Heart left ventricle (tissue), 16 donors: ENCODE results near the gene SRGAP3. TPM values are rescaled to one million over a fixed set of nuclear protein-coding genes. Genes with fewer than 3 reads are reported as not detected.

Experiments
- ATAC-seq, 4 donors: fragments of 200-7000 bp; cut with Tn5 transposase; one replicate each; pipeline ENCODE4 v1.9.1; 2020 to 2022; ENCODE audit warnings: moderate library complexity in 4 of 4, mild to moderate bottlenecking in 3 of 4, moderate number of reproducible peaks in 1 of 4
- DNase-seq, 5 donors: peaks; one replicate each; pipeline ENCODE4 v3.0.0-alpha.2; 2020
- H3K27ac ChIP-seq, 12 donors: fragments of 200-600 bp; sonication (generic) in 4 of 12; one replicate each; pipeline versions ENCODE4 v1.5.0 to v1.8.0; 2016 to 2022; ENCODE audit warnings: mild to moderate bottlenecking in 2 of 12
- H3K27me3 ChIP-seq, 9 donors: fragments of 200-600 bp; sonication (generic) in 2 of 9; one replicate each; pipeline versions ENCODE4 v1.5.1 to v1.8.0; 2016 to 2022; ENCODE audit warnings: mild to moderate bottlenecking in 3 of 9
- H3K36me3 ChIP-seq, 9 donors: fragments of 200-600 bp; sonication (generic) in 2 of 9; one replicate each; pipeline versions ENCODE4 v1.5.0 to v1.8.0; 2018 to 2022; ENCODE audit warnings: mild to moderate bottlenecking in 2 of 9
- H3K4me1 ChIP-seq, 12 donors: fragments of 200-600 bp; sonication (generic) in 4 of 12; one replicate each; pipeline versions ENCODE4 v1.5.0 to v1.8.0; 2016 to 2022; ENCODE audit warnings: mild to moderate bottlenecking in 3 of 12
- H3K4me3 ChIP-seq, 12 donors: fragments of 200-600 bp; sonication (generic) in 4 of 12; one replicate each; pipeline versions ENCODE4 v1.5.0 to v1.8.0; 2017 to 2022; ENCODE audit warnings: mild to moderate bottlenecking in 9 of 12, moderate library complexity in 4 of 12
- H3K9me3 ChIP-seq, 12 donors: fragments of 200-600 bp; sonication (generic) in 4 of 12; one replicate each; pipeline versions ENCODE4 v1.5.0 to v1.8.0; 2016 to 2022; ENCODE audit warnings: mild to moderate bottlenecking in 1 of 12
- CTCF ChIP-seq, 12 donors: fragments of 200-600 bp; sonication (generic) in 4 of 12; IDR thresholded peaks; one replicate each; pipeline versions ENCODE4 v1.5.0 to v1.8.0; 2018 to 2022; ENCODE audit warnings: antibody characterized with exemption in 12 of 12, mild to moderate bottlenecking in 5 of 12
- POLR2A ChIP-seq, 2 donors: fragments of 450-650 bp; IDR thresholded peaks; one replicate each; pipeline ENCODE4 v1.6.1; 2017; ENCODE audit warnings: antibody characterized with exemption in 2 of 2, mild to moderate bottlenecking in 2 of 2, moderate library complexity in 2 of 2
- WGBS, 4 donors: extraction: QIAGEN DNeasy Blood & Tissue Kit in 2 of 4; methylation state at CpG; one replicate each; pipeline versions ENCODE4 v1.1.5 to v1.1.7; 2013 to 2018; 5-methylcytosine and 5-hydroxymethylcytosine counted together
- intact Hi-C, 10 donors: fragments of 100-400 bp; cut with DNase I; formaldehyde crosslinking; loops; one replicate each; pipeline versions ENCODE4 v1.11.1 to v1.14.2; 2022
- polyA plus RNA-seq, 2 donors: library from polyadenylated mRNA; stranded (reverse); fragments of 200-250 nt; gene quantifications; one replicate each; pipeline ENCODE4 v1.2.3, GENCODE V29; 2013
- total RNA-seq, 9 donors: library from RNA; depleted of rRNA in 2 of 9; stranded (reverse); fragments of >200 nt in 2 of 9; fragmentation: NEBNext Ultra II Directional in 3 of 9; extraction: Animal tissue kit (Norgen Biotek cat#: 25700) in 3 of 9; gene quantifications; one replicate each; pipeline versions ENCODE4 v1.1.0 to v1.2.4, GENCODE V29; 2016 to 2023
- donor health status: ischemic (EF 13 %, LVEDD 7.1; RV severe dilation, severe dysfunction).
- donor health status: healthy with polysubstance abuse.
- donor health status: DM: no; HTN: yes; CAD: no.
- donor health status: DM: no; HTN: no; CAD: no.
- donor health status: ischemic (EF 25% LVEDD 6.9; RV normal size, moderate dysfunction).
- donor health status: ischemic (EF 25% LVEDD 5.7; RV mildly dilated, moderate dysfunction).
- donor health status: healthy.
- donor health status: DM: yes; HTN: yes; CAD: no.
- donor health status: ischemic (EF 35%, LVEDD 5.7; RV mildly dilated, moderate dysfunction).
- donor health status: nonischemic (EF 11% LVEDD 7.7; RV severe dilation, severe dysfunction).
- donor health status: DM: yes; HTN: yes; CAD: no.
- donor health status: PGD.
- donor health status: ischemic (EF 29% LVEDD 5.4; RV normal size, mild dysfunction).
- donor health status: nonischemic (EF 23%, LVEDD 6.1; RV moderate dilation, normal function).

SRGAP3 gene
- total and polyA plus RNA-seq, 11 donors = 1.4 to 16.8 (median 9.0) TPM

GRCh38 chr3:9184461-9184835 is 65.0 kb downstream of the SRGAP3 start:
- peaks cover 0 to 18% (median 2%) of the 10 kb centered on the region in 12 donors for H3K4me1 ChIP-seq
- no peaks in the 10 kb centered on the region for H3K27me3 ChIP-seq
- no peak overlapping the region for H3K4me3 ChIP-seq
- no peak overlapping the region for H3K27ac ChIP-seq
- 35 to 74% (median 44%) methylated on average over 4 of the region's 4 CpGs for WGBS, 4 donors
- intact Hi-C loops = no loop called here
- no peaks in the 10 kb centered on the region for H3K36me3 ChIP-seq
- ATAC-seq (peak in 2 of 4 donors; percentile 23 to 48), DNase-seq (no peak)
- TF ChIP-seq POLR2A (IDR thresholded peaks at IDR 0.05) (no peak), CTCF (IDR thresholded peaks at IDR 0.05) (no peak)
- no peaks in the 10 kb centered on the region for H3K9me3 ChIP-seq

GRCh38 chr3:9183811-9184460 is 65.5 kb downstream of the SRGAP3 start:
- 40 to 54% (median 50%) methylated on average over 10 of the region's 10 CpGs for WGBS, 4 donors
- intact Hi-C loops = no loop called here
- Histone ChIP-seq H3K9me3 (no peaks in the 10 kb centered on the region), H3K4me1 (peaks cover 0 to 18% (median 2%) of the 10 kb centered on the region in 12 donors), H3K27me3 (no peaks in the 10 kb centered on the region), H3K27ac (no peak overlapping the region), H3K4me3 (no peak overlapping the region), H3K36me3 (no peaks in the 10 kb centered on the region)
- TF ChIP-seq POLR2A (IDR thresholded peaks at IDR 0.05) = no peak
- TF ChIP-seq CTCF (IDR thresholded peaks at IDR 0.05) = no peak
- ATAC-seq = peak in 2 of 4 donors; percentile 21
- DNase-seq = no peak

GRCh38 chr3:9183011-9183410 is 66.4 kb downstream of the SRGAP3 start:
- intact Hi-C loops = no loop called here
- ATAC-seq = peak; percentile 68 to 84 (median 76)
- Histone ChIP-seq H3K36me3 (no peaks in the 10 kb centered on the region), H3K4me3 (no peak overlapping the region), H3K4me1 (peaks cover 0 to 18% (median 2%) of the 10 kb centered on the region in 12 donors), H3K27me3 (no peaks in the 10 kb centered on the region), H3K9me3 (no peaks in the 10 kb centered on the region), H3K27ac (no peak overlapping the region)
- peak in 1 of 5 donors; percentile 50 for DNase-seq
- TF ChIP-seq POLR2A (IDR thresholded peaks at IDR 0.05) (no peak), CTCF (IDR thresholded peaks at IDR 0.05) (no peak)
- 38 to 54% (median 44%) methylated on average over 3 of the region's 3 CpGs for WGBS, 4 donors

GRCh38 chr3:9180764-9181117 is 68.7 kb downstream of the SRGAP3 start:
- no peaks in the 10 kb centered on the region for H3K9me3 ChIP-seq
- no peaks in the 10 kb centered on the region for H3K36me3 ChIP-seq
- peak overlapping the region in 1 of 12 donors; percentile 57 for H3K27ac ChIP-seq
- peaks cover 0 to 18% (median 2%) of the 10 kb centered on the region in 12 donors for H3K4me1 ChIP-seq
- DNase-seq (no peak), ATAC-seq (no peak)
- TF ChIP-seq CTCF (IDR thresholded peaks at IDR 0.05) (no peak), POLR2A (IDR thresholded peaks at IDR 0.05) (no peak)
- peak overlapping the region in 1 of 12 donors; percentile 25 for H3K4me3 ChIP-seq
- intact Hi-C loops = no loop called here
- H3K27me3 ChIP-seq = no peaks in the 10 kb centered on the region
- 60 to 79% (median 63%) methylated on average over 6 of the region's 6 CpGs for WGBS, 4 donors
